ENCODE measurements around the gene SH3RF1.

SH3RF1 gene

DNA sequence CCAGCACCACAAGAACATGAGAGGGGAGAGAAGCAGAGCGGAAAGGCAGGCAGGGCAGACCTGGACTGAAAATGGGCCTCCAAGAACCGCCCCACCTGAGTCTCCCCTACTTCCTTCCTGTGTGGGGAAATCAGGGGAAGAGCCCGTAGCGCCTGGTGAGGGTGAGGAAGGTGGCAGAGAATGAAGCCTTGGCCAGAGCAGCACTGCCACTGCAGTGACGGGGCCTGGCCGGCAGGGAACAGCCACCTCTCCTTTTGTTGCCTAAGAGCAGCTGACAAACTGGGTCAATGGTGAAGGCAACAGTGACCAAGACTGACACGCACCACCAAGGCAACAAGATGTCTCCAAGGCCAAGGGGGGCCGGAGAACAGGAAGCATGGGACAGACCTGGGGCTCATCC lies 202.3 kb downstream of the SH3RF1 start:
- DNase-seq (ENCODE audit: low read depth), result no peak
- H3K4me3 ChIP-seq (ENCODE audit: low read depth, low read length), result no peak overlapping the region
- TF ChIP-seq, protein P1, sequence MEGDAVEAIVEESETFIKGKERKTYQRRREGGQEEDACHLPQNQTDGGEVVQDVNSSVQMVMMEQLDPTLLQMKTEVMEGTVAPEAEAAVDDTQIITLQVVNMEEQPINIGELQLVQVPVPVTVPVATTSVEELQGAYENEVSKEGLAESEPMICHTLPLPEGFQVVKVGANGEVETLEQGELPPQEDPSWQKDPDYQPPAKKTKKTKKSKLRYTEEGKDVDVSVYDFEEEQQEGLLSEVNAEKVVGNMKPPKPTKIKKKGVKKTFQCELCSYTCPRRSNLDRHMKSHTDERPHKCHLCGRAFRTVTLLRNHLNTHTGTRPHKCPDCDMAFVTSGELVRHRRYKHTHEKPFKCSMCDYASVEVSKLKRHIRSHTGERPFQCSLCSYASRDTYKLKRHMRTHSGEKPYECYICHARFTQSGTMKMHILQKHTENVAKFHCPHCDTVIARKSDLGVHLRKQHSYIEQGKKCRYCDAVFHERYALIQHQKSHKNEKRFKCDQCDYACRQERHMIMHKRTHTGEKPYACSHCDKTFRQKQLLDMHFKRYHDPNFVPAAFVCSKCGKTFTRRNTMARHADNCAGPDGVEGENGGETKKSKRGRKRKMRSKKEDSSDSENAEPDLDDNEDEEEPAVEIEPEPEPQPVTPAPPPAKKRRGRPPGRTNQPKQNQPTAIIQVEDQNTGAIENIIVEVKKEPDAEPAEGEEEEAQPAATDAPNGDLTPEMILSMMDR (IDR thresholded peaks at IDR 0.05; ENCODE audit: low read depth, low read length), result no peak
- TF ChIP-seq POLR2A (IDR thresholded peaks at IDR 0.05; ENCODE audit: extremely low read depth, insufficient read length), result no peak
- TF ChIP-seq MAX (IDR thresholded peaks at IDR 0.05; ENCODE audit: low read depth, low read length), result no peak
- TF ChIP-seq MYC (IDR thresholded peaks at IDR 0.05; ENCODE audit: low read depth, low read length), result no peak

DNA sequence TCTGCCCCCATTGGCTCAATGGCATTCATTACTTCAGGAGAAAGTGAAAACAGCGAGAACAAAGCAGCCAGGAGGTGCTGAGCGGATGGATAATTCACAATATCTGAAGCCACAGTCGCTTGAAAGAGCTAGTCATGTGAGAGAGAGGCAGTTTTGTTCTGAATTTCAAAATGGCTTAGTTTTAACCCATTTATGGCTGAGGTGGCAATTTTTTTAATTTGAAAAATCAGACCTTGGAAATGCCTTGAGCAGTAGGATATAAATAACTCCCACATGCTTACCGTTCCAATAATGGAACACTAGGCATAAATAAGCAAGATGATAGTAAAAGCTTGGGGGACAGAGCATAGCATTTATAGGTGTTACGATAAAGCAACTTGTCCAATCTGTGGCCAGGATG lies 203.8 kb downstream of the SH3RF1 start:
- no peak overlapping the region for H3K4me3 ChIP-seq (ENCODE audit: low read depth, low read length)
- DNase-seq (ENCODE audit: low read depth), result no peak
- TF ChIP-seq MYC (IDR thresholded peaks at IDR 0.05; ENCODE audit: low read depth, low read length), result no peak

GRCh38 chr4:169064296-169064695 lies 206.5 kb downstream of the SH3RF1 start:
- TF ChIP-seq POLR2A (IDR thresholded peaks at IDR 0.05; ENCODE audit: extremely low read depth, insufficient read length) (no peak), MAX (IDR thresholded peaks at IDR 0.05; ENCODE audit: low read depth, low read length) (no peak), MYC (IDR thresholded peaks at IDR 0.05; ENCODE audit: low read depth, low read length) (no peak)
- TF ChIP-seq, protein P1 (IDR thresholded peaks at IDR 0.05; ENCODE audit: low read depth, low read length), result no peak
- DNase-seq (ENCODE audit: low read depth), result no peak
- no peak overlapping the region for H3K4me3 ChIP-seq (ENCODE audit: low read depth, low read length)

GRCh38 chr4:169063441-169063840 lies 207.3 kb downstream of the SH3RF1 start:
- TF ChIP-seq, protein P1 (IDR thresholded peaks at IDR 0.05; ENCODE audit: low read depth, low read length), result no peak
- TF ChIP-seq POLR2A (IDR thresholded peaks at IDR 0.05; ENCODE audit: extremely low read depth, insufficient read length) (no peak), MAX (IDR thresholded peaks at IDR 0.05; ENCODE audit: low read depth, low read length) (no peak)
- H3K4me3 ChIP-seq (ENCODE audit: low read depth, low read length), result no peak overlapping the region
- DNase-seq (ENCODE audit: low read depth), result no peak

- DNase-seq (ENCODE audit: low read depth), result no peak
- H3K4me3 ChIP-seq (ENCODE audit: low read depth, low read length), result no peak overlapping the region
- TF ChIP-seq, protein P1 (IDR thresholded peaks at IDR 0.05; ENCODE audit: low read depth, low read length), result no peak
- TF ChIP-seq POLR2A (IDR thresholded peaks at IDR 0.05; ENCODE audit: extremely low read depth, insufficient read length), result no peak
- no peak for TF ChIP-seq MAX (IDR thresholded peaks at IDR 0.05; ENCODE audit: low read depth, low read length)
- no peak for TF ChIP-seq MYC (IDR thresholded peaks at IDR 0.05; ENCODE audit: low read depth, low read length)
These were observed 207.9 kb downstream of the SH3RF1 start for GRCh38 chr4:169062897-169063244.

DNA sequence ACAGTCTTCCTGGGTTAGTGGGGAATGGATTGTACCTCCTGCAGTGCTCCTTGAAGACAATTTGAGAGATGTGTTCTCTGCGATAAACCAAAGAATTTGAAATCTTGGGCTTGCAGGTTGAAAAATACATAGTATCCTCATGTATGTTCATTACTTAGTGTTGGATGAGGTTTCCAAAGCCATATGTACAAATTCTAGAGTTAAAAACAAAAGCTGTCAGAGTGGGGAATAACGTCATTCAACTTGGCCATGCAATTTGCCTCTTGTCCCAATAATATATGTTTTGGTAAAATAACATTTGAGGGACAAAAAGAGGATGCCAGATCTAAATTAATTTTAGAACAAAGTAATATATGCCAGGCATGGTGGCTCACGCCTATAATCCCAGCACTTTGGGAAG lies 209.4 kb downstream of the SH3RF1 start:
- TF ChIP-seq, protein P1 (IDR thresholded peaks at IDR 0.05; ENCODE audit: low read depth, low read length), result no peak
- TF ChIP-seq MYC (IDR thresholded peaks at IDR 0.05; ENCODE audit: low read depth, low read length) (no peak), POLR2A (IDR thresholded peaks at IDR 0.05; ENCODE audit: extremely low read depth, insufficient read length) (no peak), MAX (IDR thresholded peaks at IDR 0.05; ENCODE audit: low read depth, low read length) (no peak)
- no peak for DNase-seq (ENCODE audit: low read depth)
- no peak overlapping the region for H3K4me3 ChIP-seq (ENCODE audit: low read depth, low read length)

Data from NB4 (cell line).